ENCODE results near the gene ANKS6.
"Not testable (repeated sequence)": the region's sequence is repeated elsewhere in the genome, so short reads cannot be mapped to it uniquely, and the experiment has no call there.

ANKS6 gene

GRCh38 chr9:98688710-98689495 is 107.5 kb downstream of the ANKS6 start:
- no peak for DNase-seq (ENCODE audit: low spot score)
- TF ChIP-seq, protein P1, sequence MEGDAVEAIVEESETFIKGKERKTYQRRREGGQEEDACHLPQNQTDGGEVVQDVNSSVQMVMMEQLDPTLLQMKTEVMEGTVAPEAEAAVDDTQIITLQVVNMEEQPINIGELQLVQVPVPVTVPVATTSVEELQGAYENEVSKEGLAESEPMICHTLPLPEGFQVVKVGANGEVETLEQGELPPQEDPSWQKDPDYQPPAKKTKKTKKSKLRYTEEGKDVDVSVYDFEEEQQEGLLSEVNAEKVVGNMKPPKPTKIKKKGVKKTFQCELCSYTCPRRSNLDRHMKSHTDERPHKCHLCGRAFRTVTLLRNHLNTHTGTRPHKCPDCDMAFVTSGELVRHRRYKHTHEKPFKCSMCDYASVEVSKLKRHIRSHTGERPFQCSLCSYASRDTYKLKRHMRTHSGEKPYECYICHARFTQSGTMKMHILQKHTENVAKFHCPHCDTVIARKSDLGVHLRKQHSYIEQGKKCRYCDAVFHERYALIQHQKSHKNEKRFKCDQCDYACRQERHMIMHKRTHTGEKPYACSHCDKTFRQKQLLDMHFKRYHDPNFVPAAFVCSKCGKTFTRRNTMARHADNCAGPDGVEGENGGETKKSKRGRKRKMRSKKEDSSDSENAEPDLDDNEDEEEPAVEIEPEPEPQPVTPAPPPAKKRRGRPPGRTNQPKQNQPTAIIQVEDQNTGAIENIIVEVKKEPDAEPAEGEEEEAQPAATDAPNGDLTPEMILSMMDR (conservative IDR thresholded peaks at IDR 0.05; ENCODE audit: low read depth): no peak
- ChIA-PET POLR2A (ENCODE audit: low non-redundant PET) (no interaction called here), CTCF (interaction anchor here (0.6 to 1.1 kb wide), 2 partner anchors 10 to 124 kb away, joined by 4 to 5 read pairs; no protein-coding TSS in a partner anchor)
- no peak overlapping the region for H3K27ac ChIP-seq

DNA sequence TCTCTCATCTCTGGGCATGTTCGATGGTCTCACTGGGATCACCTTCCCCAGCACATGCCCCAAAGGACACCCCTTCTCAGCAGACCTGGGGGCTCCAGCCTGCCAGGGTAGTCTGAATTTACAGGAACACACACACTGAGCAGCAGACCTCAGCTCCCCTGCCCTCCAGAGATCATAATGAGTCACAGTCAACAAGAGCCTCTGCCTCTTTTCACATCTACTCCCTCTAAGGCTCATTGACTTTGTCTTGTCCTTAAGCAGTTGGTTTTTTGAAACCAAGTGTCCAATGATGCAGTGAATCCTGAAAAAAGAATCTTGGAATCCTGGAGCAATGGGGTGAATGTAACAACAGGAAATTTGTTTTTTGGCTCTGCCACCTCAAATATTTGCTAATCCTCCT is 108.4 kb downstream of the ANKS6 start:
- CTCF ChIA-PET: interaction anchor here (0.5 kb wide), 1 partner anchor 9 kb away, joined by 3 read pairs; no protein-coding TSS in a partner anchor

DNA sequence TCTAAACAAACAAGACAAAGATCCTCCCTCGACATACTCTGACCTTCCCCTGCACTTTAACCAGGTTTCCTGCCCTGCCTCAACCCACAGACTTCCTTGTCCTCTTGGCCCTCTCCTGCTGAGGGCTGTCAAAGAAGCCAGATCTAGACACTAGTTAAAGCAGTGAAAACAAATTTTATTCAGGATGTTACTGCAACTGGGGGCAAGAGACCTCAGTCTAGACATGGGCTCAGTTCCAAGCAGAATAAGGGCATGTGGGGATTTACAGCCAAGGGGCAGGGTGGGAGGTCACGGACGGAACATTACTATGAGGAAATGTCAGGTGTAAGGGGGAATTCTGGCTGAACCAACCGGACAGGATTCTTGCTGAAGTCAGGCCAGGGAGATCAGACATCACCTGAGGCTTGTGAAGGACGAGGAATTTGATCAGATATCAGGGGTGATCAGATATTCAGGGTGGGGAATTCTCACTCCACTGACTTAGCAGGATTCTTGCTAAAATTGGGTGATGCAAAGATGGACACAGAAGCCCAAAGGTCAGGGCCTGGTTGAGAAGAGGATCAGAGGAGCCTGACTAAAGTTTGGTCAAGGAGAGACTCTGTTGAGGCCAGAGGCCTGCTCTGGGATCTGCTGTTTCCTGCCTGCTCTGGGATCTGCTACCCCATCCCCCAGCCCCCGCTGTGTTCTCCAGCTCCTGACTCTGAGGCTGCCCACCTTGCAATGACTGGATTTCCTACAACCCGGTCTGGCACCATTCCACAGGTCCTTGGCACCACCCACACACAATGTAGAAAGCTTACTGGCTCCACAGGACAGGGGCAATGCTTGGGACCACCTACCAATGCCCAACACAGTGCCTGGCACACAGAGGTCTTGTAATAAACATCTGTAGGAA is 109.1 kb downstream of the ANKS6 start:
- TF ChIP-seq, protein P1 (conservative IDR thresholded peaks at IDR 0.05; ENCODE audit: low read depth): no peak

More for the DNA sequence above, 108.4 kb downstream of the ANKS6 start:
- no peak overlapping the region for H3K27ac ChIP-seq
- TF ChIP-seq, protein P1 (conservative IDR thresholded peaks at IDR 0.05; ENCODE audit: low read depth): no peak
- DNase-seq (ENCODE audit: low spot score): no peak
- POLR2A ChIA-PET (ENCODE audit: low non-redundant PET): no interaction called here

GRCh38 chr9:98684816-98685215 is 111.5 kb downstream of the ANKS6 start:
- H3K27ac ChIP-seq; CTCF ChIA-PET; DNase-seq (ENCODE audit: low spot score); POLR2A ChIA-PET (ENCODE audit: low non-redundant PET): not testable (repeated sequence)

More for the DNA sequence above, 109.1 kb downstream of the ANKS6 start:
- ChIA-PET POLR2A (ENCODE audit: low non-redundant PET) (no interaction called here), CTCF (no interaction called here)
- H3K27ac ChIP-seq: no peak overlapping the region
- DNase-seq (ENCODE audit: low spot score): no peak

All from RWPE1 (cell line).